Stomach (tissue), 9 donors: Measurements from ENCODE around the gene LGI2. TPM values are rescaled to one million over a fixed set of nuclear protein-coding genes. Genes with fewer than 3 reads are reported as not detected.

Experiments
- DNase-seq, 2 donors: peaks; one replicate each; pipeline versions ENCODE4 v3.0.0 to v3.0.0-alpha.2; 2013 to 2019
- H3K27ac ChIP-seq, 5 donors: fragments of 200-600 bp in 4 of 5; sonication (generic) in 4 of 5; one replicate each; pipeline ENCODE4 v1.5.1; 2013 to 2019; ENCODE audit warnings: mild to moderate bottlenecking in 1 of 5, moderate library complexity in 1 of 5
- H3K27me3 ChIP-seq, 3 donors: fragments of 200-600 bp; sonication (generic); one replicate each; pipeline ENCODE4 v1.5.1; 2017 to 2019; ENCODE audit warnings: mixed run types in 1 of 3
- H3K36me3 ChIP-seq, 4 donors: fragments of 200-600 bp; sonication (generic); 1 replicate in 3 of 4; 2 replicates in 1 of 4; pipeline ENCODE4 v1.5.1; 2016 to 2019
- H3K4me1 ChIP-seq, 4 donors: fragments of 200-600 bp; sonication (generic); one replicate each; pipeline ENCODE4 v1.5.1; 2016 to 2019
- H3K4me3 ChIP-seq, 4 donors: fragments of 200-600 bp; sonication (generic) in 3 of 4; one replicate each; pipeline ENCODE4 v1.5.1; 2016 to 2019; ENCODE audit warnings: mild to moderate bottlenecking in 1 of 4
- H3K9me3 ChIP-seq, 4 donors: fragments of 200-600 bp; sonication (generic); one replicate each; pipeline ENCODE4 v1.5.1; 2016 to 2019
- EP300 ChIP-seq: sonication (generic); formaldehyde crosslinking; IDR thresholded peaks from one replicate; pipeline ENCODE4 v1.6.1; 2017; ENCODE audit warnings: antibody characterized with exemption
- POLR2A ChIP-seq, 4 donors: fragments of 450-650 bp; IDR thresholded peaks; one replicate each; pipeline ENCODE4 v1.6.1; 2016; ENCODE audit warnings: antibody characterized with exemption in 4 of 4, control low read depth in 2 of 4, mild to moderate bottlenecking in 1 of 4, moderate library complexity in 1 of 4
- POLR2AphosphoS5 ChIP-seq, 3 donors: sonication (generic); formaldehyde crosslinking; IDR thresholded peaks; one replicate each; pipeline ENCODE4 v1.6.1; 2016; ENCODE audit warnings: antibody characterized with exemption in 3 of 3
- WGBS, 5 donors: extraction: QIAGEN DNeasy Blood & Tissue Kit in 3 of 5; methylation state at CpG; one replicate each; pipeline versions ENCODE4 v1.1.5 to v1.1.7; 2013 to 2018; 5-methylcytosine and 5-hydroxymethylcytosine counted together
- intact Hi-C: fragments of 100-400 bp; cut with DNase I; formaldehyde crosslinking; loops from one replicate; pipeline ENCODE4 v1.15.1; 2023; ENCODE audit warnings: low total_unique reads
- polyA plus RNA-seq, 3 donors: library from polyadenylated mRNA; stranded (reverse); fragments of 200-250 nt; gene quantifications; one replicate each; pipeline ENCODE4 v1.2.3, GENCODE V29; 2013
- total RNA-seq, 5 donors: library from RNA; depleted of rRNA; stranded (reverse); fragments of >200 nt; gene quantifications; one replicate each; pipeline versions ENCODE4 v1.1.0 to v1.2.3, GENCODE V29; 2014 to 2016
- TF ChIP-seq, protein P1 (sequence below), 7 experiments: fragments of 450-650 bp in 4 of 7; fragments of 200-600 bp in 3 of 7; sonication (generic) in 3 of 7; IDR thresholded peaks; one replicate each; pipeline ENCODE4 v1.5.1; 2016 to 2019; ENCODE audit warnings: antibody characterized with exemption in 7 of 7, control low read depth in 2 of 7, mild to moderate bottlenecking in 1 of 7
- donor health status: healthy with polysubstance abuse.
- donor health status: Bipolar disorder and iron deficiency.
- donor health status: healthy.

LGI2 gene
- total and polyA plus RNA-seq, 8 donors, result 0.10 to 9.1 (median 0.31) TPM; not detected in 3

DNA sequence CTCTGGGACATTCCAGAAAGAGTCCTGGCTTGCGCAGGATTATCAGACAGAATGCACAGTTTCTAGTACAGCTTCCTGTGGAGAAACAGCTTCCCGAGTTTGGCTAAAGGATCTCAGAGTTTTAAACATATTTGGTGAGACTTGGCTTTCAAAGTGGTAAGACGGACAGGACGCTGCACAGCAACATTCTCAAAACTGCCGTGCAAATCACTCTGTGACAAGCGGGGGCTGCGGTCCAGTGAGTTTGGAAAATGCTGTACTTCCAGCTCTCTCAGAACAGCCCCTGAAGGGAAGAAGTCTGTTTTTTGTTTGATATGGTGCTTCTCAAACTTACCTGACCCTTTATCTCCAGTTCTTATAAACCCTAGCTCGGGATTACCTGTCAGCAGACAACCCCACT is 18.1 kb downstream of the LGI2 start:
- H3K4me1 ChIP-seq, result peaks cover 0 to 18% (median 3%) of the 10 kb centered on the region in 4 donors
- H3K4me3 ChIP-seq, result no peak overlapping the region
- intact Hi-C loops, result no loop called here
- no peaks in the 10 kb centered on the region for H3K27me3 ChIP-seq
- no peaks in the 10 kb centered on the region for H3K36me3 ChIP-seq
- H3K27ac ChIP-seq, result no peak overlapping the region
- no peaks in the 10 kb centered on the region for H3K9me3 ChIP-seq
- TF ChIP-seq POLR2AphosphoS5 (IDR thresholded peaks at IDR 0.05) (no peak), POLR2A (IDR thresholded peaks at IDR 0.05) (no peak), EP300 (no peak)
- TF ChIP-seq, protein P1, sequence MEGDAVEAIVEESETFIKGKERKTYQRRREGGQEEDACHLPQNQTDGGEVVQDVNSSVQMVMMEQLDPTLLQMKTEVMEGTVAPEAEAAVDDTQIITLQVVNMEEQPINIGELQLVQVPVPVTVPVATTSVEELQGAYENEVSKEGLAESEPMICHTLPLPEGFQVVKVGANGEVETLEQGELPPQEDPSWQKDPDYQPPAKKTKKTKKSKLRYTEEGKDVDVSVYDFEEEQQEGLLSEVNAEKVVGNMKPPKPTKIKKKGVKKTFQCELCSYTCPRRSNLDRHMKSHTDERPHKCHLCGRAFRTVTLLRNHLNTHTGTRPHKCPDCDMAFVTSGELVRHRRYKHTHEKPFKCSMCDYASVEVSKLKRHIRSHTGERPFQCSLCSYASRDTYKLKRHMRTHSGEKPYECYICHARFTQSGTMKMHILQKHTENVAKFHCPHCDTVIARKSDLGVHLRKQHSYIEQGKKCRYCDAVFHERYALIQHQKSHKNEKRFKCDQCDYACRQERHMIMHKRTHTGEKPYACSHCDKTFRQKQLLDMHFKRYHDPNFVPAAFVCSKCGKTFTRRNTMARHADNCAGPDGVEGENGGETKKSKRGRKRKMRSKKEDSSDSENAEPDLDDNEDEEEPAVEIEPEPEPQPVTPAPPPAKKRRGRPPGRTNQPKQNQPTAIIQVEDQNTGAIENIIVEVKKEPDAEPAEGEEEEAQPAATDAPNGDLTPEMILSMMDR (IDR thresholded peaks at IDR 0.05), result no peak
- WGBS, 5 donors, result 84 to 89% (median 86%) methylated on average over 8 of the region's 8 CpGs
- no peak for DNase-seq

DNA sequence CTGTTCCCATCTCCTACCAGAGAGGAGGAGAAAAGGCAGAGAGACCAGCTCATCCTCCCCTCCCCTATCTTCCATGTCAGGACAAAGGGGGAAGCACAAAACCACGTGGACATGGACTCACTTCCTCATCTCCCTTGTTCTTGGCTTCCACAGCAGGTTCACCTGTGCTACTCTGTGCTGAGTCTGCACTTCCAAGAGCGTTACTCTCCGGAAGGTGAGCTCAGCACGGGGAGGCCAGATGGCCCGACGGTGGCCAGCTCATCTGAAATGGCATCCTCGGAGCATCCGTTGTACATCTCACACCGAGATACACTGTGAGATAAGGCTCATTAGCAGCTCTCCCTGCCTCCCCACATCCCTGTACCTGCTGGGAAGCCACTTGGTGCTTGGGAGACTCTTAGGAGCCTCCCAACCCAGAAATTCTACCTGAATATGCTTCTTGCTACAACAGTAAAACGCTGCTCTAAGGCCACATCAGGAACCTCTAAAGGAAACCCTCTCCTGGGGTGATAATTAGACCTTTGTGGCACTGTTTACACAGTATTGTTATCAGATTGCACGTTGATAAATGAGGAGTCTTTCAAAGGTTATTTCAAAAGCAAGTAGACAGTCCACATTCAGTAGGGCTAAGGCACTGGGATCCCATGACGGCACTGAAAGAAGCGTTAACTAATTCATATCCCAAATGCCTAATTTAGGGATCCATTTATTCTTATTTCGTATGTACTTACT is 19.4 kb downstream of the LGI2 start:
- Histone ChIP-seq H3K27me3 (no peaks in the 10 kb centered on the region), H3K36me3 (no peaks in the 10 kb centered on the region), H3K4me3 (no peak overlapping the region), H3K27ac (no peak overlapping the region), H3K4me1 (peaks cover 0 to 18% (median 3%) of the 10 kb centered on the region in 4 donors), H3K9me3 (no peaks in the 10 kb centered on the region)
- 63 to 73% (median 65%) methylated on average over 14 of the region's 14 CpGs for WGBS, 5 donors
- TF ChIP-seq EP300, result no peak
- no peak for TF ChIP-seq POLR2A (IDR thresholded peaks at IDR 0.05)
- TF ChIP-seq POLR2AphosphoS5 (IDR thresholded peaks at IDR 0.05), result no peak
- TF ChIP-seq, protein P1 (IDR thresholded peaks at IDR 0.05), result no peak
- intact Hi-C loops, result no loop called here
- no peak for DNase-seq

DNA sequence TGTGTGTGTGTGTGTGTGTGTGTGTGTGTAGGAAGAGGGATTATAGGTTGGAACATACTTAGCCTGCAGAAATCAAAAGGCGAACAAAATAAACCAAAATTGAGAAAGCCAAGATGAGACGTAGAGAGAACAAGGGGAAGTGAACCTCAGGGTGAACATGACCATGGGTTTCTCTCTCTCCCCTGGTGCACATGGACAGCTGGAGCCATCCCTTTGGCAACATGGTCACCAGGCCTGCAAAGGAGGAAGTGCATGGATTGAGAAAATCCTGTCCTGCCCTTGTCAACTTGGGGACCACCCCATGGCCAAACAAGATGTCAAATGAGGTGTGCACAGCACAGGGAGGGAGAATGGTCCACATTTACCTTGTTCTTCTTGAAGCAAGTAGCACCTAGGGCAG is 23.1 kb downstream of the LGI2 start:
- TF ChIP-seq POLR2A (IDR thresholded peaks at IDR 0.05) (no peak), EP300 (no peak), POLR2AphosphoS5 (IDR thresholded peaks at IDR 0.05) (no peak)
- TF ChIP-seq, protein P1 (IDR thresholded peaks at IDR 0.05), result no peak
- intact Hi-C loops, result no loop called here
- Histone ChIP-seq H3K9me3 (no peaks in the 10 kb centered on the region), H3K27me3 (no peaks in the 10 kb centered on the region), H3K36me3 (no peaks in the 10 kb centered on the region), H3K4me1 (no peaks in the 10 kb centered on the region), H3K27ac (no peak overlapping the region), H3K4me3 (no peak overlapping the region)
- 83 to 93% (median 89%) methylated on average over 2 of the region's 2 CpGs for WGBS, 5 donors
- DNase-seq, result no peak

DNA sequence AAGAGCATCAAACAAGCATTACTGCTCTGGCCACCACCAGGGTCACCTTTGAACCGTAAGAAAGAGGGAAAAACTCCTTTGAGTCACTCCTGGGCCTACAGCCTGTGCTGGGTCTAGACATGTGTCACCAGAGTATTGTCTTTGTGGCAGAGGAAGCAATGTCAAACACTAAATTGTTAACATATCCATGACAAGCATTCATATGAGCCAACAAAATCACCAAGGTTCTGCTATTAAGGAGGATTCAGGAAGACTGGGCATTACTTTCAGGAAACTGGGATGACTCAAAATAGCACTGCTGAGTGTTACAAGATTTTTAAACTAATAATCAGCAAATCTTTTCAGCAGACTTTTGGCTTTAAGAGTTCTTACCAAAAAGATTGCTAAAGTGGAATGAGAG is 28.1 kb downstream of the LGI2 start:
- no peaks in the 10 kb centered on the region for H3K9me3 ChIP-seq
- no peak for DNase-seq
- H3K27me3 ChIP-seq, result no peaks in the 10 kb centered on the region
- intact Hi-C loops, result no loop called here
- WGBS, 5 donors, result 70 to 88% (median 73%) methylated on average over 1 of the region's 1 CpG
- H3K27ac ChIP-seq, result peak overlapping the region in 1 of 5 donors; percentile 24
- H3K36me3 ChIP-seq, result no peaks in the 10 kb centered on the region
- no peak overlapping the region for H3K4me3 ChIP-seq
- peaks cover 0 to 18% (median 8%) of the 10 kb centered on the region in 4 donors for H3K4me1 ChIP-seq
- TF ChIP-seq POLR2AphosphoS5 (IDR thresholded peaks at IDR 0.05), result no peak
- no peak for TF ChIP-seq POLR2A (IDR thresholded peaks at IDR 0.05)
- TF ChIP-seq, protein P1 (IDR thresholded peaks at IDR 0.05), result no peak
- no peak for TF ChIP-seq EP300
